Measurements from ENCODE around the gene KAT14.
A peak's percentile ranks its signal among the peaks of the same experiment; 100 is the strongest.
"Not testable (repeated sequence)": the region's sequence is repeated elsewhere in the genome, so short reads cannot be mapped to it uniquely, and the experiment has no call there.

KAT14 gene, protein sequence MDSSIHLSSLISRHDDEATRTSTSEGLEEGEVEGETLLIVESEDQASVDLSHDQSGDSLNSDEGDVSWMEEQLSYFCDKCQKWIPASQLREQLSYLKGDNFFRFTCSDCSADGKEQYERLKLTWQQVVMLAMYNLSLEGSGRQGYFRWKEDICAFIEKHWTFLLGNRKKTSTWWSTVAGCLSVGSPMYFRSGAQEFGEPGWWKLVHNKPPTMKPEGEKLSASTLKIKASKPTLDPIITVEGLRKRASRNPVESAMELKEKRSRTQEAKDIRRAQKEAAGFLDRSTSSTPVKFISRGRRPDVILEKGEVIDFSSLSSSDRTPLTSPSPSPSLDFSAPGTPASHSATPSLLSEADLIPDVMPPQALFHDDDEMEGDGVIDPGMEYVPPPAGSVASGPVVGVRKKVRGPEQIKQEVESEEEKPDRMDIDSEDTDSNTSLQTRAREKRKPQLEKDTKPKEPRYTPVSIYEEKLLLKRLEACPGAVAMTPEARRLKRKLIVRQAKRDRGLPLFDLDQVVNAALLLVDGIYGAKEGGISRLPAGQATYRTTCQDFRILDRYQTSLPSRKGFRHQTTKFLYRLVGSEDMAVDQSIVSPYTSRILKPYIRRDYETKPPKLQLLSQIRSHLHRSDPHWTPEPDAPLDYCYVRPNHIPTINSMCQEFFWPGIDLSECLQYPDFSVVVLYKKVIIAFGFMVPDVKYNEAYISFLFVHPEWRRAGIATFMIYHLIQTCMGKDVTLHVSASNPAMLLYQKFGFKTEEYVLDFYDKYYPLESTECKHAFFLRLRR

DNA sequence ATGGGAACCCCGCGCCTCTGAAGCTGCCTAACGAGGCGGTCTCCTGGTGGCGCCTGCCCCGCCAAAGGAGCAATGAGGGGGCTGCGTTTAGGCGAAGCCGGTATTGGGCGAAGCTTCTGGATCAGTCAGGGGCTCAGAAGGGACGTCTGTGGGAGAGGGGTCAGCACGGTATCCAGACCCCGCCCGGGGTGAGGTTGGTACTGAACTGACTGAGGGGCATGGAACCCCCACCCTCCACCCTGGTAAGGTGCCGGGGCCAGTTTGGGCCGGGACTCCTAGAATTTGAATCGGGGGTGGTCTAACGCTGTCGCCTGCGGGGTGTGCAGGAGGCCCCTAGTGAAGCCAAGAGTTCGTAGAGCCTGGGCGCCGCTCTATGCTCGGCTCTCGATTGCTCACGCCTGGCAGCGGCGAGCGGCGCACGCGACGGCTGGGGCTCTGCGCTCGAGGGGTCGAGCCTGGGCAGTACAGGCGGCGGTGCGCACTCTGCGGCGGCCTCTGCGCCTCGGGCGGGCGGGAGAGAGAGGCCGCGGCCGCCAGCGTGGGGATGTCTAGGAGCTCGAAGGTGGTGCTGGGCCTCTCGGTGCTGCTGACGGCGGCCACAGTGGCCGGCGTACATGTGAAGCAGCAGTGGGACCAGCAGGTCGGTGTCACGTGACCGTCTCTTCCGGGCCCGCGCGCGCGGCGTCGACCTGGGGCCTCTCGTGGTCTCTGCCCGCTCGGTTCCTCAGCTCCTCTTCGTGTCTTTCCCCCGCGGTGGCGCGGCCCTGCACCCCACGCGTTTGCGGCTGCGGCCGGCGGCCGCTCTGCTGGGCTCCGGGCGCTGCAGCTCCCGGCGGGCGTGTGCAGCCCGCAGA, at the start of gene KAT14, which contains the start of gene PET117:
TSS of gene KAT14 (plus strand) at position 452 of the 854 bp plus-strand sequence. CDS start 4,798 bp downstream, outside the sequence.
TSS of gene PET117 (plus strand) at position 452 of the 854 bp plus-strand sequence. CDS start at position 545, 93 bp downstream.
- peak; percentile 96 for DNase-seq

DNA sequence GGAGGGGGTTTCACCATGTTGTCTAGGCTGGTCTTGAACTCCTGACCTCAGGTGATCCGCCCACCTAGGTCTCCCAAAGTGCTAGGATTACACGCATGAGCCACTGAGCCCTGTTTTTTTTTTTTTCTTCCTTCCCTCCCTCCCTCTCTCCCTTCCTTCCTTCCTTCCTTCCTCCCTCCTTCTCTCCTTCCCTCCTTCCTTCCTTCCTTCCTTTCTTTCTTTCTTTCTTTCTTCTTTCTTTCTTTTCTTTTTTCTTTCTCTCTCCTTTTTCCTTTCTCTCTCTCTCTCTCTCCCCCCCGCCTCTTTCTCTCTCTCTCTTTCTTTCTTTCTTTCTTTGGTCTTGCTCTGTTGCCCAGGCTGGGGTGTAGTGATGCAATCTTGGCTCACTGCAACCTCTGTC, 49.4 kb upstream of the KAT14 start:
- not testable (repeated sequence) for DNase-seq

DNA sequence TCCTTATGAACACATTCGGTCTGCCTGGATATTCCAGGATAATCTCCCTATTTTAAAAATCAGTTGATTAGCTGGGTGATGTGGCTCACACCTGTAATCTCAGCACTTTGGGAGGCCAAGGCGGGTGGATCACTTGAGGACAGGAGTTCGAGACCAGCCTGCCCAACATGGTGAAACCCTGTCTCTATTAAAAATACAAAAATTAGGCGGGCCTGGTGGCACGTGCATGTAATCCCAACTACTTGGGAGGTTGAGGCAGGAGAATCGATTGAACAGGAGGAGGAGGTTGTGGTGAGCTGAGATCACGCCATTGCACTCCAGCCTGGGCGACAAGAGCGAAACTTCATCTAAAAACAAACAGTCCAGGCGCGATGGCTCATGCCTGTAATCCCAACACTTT, 48.8 kb upstream of the KAT14 start:
- not testable (repeated sequence) for DNase-seq

DNA sequence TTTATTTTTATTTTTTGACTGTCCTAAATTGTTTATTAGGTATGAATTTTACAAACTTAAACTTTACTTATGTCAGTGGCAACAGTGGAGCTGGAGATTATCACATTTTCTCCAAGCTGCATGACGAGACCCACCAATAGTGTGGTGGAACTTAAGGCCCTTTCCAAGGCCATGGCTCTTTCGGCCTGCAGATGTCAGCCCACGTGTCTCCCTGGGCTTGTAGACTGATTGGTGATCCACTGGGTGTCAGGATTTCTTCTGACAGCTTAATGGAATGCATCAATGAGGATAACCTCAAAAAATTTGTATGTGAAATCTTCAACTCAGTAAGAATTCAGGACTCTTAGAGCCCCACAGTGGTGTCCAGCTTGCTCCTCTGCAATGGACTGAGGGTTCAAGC, 47.6 kb upstream of the KAT14 start:
- no peak for DNase-seq

DNA sequence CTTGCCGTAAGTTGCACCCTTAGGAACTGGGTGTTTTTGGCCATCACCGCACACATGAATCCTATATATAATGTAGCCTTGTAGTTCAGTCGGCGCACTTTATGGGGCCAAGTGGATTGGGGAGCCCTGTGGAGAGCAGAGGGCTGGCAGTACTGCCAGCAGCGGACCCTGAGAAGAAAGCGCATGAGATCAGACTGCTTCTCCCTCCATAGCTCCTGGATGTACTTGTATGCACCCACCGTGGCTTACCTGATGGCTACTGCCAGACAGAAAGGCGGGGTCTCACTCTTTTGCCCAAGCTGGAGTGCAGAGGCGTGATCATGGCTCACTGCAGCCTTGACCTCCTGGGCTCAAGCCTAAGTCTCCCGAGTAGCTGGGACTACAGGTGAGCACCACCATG, 47.2 kb upstream of the KAT14 start:
- DNase-seq, result no peak

DNA sequence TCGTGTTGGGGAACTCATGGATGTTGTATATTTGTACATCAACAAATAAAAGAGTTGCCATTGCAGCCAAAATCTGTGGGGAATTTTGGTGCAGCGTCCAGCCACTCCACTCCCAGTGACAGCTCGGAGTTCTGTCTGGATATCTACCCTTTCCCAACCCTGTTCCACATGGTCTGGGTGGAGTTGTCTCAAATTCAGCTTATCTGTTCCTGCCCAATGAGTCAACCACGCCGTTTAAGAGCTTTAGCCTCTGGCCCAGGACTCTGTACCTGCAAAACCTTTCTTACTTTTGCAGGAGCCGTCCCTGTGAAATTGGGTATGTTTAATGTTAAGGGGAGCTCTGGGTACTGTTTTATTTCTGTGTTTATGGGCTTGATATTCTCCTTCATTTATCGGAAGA, 46.0 kb upstream of the KAT14 start:
- no peak for DNase-seq

DNA sequence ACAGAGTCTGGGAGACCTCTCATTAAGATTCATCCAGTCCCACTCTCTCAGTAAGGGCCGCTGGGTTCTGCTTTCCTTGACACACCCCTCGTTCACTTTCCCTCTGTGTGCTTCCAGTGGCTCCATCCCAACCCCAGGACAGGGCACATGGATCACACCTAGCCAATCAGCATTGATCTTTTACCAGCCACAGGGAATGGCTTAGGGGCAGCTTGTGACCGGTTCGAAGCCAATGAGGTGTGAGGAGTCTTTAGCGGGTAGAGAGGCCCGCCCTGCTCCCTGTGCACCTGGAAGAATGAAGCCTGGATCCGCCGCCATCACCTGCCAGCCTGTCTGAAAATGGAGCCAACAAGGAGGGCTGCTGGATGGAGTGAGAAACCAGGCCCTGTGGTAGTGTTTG, 44.8 kb upstream of the KAT14 start:
- no peak for DNase-seq

DNA sequence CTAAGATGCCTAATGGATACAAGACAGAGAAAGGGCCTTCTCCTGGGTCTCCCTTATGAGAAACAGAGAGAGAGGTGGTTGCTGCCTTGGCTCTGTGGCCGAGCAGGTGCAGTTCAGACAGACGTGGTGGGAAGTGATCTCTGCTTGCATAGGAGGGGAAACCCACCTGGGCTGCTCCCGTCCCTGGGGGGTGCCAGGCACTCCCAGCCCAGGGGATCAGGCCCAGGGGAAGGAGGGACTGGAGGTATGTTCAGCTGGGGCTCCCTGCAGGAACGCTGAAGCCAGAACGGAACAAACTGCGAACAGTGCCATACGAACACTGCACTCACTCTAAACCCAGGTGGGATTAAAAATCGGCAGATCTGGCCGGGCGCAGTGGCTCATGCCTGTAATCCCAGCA, 44.3 kb upstream of the KAT14 start:
- DNase-seq, result no peak

DNA sequence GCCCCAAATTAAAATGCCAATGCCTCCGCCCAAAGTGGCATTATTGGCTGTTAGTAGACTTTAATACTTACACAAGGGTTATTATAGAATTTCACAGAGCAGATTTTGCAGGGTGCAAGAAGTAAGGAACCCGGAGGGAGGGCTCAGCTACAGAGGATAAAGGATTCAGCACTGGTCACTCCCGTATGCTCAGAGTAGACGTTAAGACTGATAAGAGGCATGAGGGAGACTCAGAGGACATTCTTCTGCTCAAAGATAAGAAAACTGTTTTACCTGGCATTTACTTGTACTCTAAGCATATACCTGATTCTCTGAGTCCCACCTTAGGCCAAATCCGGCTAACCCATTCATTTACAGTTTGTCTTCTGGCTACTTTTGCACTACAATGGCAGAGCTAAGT, 43.5 kb upstream of the KAT14 start:
- DNase-seq, result no peak

DNA sequence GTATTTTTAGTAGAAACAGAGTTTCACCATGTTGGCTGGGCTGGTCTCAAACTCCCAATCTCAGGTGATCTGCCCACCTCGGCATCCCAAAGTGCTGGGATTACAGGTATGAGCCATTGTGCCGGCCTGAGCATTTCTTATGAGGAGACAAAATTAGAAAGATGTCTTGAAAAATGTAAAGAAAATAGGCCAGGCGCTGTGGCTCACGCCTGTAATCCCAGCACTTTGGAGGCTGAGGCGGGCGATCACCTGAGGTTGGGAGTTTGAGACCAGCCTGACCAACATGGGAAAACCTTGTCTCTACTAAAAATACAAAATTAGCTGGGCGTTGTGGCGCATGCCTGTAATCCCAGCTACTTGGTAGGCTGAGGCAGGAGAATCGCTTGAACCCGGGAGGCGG, 37.1 kb upstream of the KAT14 start:
- DNase-seq, result not testable (repeated sequence)

DNA sequence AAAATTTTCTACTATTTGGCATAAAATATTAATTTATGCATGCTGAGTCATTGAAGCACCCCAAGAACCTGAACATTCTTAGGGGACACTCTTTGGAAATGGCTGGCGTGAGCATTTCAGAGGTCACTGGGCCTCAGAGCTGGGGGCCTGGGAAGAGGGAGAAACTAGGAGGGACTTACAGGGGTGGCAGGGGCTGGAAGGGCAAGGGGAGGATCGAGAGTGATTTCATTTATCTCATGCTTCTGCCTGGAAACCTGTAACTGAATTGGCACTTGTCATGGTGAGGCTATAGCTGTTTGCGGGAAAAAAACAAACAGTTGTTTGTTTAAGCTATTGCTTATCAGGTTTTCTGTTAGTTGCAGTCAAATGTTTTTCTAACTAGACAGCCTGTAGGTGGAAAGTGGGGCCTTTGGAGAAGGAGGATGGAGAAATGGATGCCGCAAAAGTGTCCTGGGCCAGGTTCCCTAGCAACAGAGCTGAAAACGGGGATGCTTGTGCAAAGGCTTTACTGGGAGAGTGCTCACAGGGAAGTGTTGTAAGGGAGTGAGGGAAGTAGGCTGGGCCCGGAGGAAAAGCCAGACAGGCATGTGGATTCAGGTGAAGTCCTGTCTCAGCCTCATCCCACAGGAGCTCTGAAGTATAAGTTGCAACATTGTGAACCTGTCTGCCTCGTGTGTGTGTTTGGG, 36.4 kb upstream of the KAT14 start:
- no peak for DNase-seq

DNA sequence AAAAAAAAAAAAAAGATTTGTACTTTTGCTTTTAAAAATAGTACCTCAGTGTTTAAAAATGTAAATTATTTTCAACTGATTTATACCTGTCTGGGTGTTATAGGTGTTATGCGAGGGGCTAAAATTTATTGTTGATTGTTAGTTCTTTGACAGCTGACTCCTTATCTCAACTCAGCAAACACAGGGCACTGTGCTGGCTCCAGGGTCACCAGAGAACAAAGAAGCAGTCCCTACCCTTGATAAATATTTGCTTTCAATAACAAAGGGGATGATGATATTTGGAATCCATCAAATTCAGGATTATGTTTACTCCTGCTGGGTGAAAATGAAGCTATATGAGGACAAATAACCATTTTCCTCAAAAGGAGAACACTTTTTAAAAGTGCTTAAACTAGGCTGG, 34.2 kb upstream of the KAT14 start:
- no peak for DNase-seq

DNA sequence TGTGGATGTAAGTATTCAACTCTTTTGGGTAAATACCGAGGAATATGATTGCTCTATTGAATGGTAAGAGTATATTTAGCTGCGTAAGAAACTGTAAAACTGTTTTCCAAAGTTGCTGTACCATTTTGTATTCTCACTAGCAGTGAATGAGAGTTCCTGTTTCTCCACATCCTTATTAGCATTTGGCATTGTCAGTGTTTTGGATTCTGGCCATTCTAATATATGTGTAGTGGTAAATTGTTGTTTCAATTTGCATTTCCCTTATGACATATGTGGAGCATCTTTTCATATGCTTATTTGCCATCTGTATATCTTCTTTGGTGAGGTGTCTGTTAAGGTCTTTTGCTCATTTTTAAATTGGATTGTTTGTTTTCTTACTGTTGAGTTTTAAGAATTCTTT, 29.3 kb upstream of the KAT14 start:
- no peak for DNase-seq

DNA sequence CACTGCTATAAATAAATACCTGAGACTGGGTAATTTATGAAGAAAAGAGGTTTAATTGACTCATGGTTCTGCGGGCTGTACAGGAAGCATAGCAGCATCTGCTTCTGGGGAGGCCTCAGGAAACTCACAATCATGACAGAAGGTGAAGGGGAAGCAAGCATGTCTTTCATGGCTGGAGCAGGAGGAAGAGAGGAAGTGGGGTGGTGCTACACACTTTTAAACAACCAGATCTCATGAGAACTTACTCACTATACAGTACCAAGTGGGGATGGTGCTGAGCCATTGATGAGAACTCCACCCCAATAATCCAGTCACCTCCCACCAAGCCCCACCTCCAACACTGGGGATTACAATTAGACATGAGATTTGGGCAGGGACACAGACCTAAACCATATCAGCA, 9.1 kb upstream of the KAT14 start:
- not testable (repeated sequence) for DNase-seq

DNA sequence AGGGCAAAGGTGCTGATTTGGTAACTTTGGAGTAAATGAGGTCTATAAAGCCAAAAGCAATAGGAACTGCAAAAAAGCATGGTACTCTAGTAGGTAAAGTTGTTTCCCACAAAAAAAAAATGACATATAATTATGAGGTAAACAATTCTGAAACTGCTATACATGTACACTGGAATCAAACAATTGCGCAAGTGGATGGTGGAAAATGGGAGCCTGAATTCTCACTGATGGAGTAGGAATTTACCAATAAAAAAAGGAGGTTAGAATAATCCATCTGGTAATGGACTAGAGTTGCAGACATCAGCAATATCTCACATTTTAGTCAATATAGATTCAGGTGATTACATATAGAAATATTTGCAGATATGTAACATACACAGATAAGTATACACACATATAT, 5.0 kb upstream of the KAT14 start:
- DNase-seq, result no peak

DNA sequence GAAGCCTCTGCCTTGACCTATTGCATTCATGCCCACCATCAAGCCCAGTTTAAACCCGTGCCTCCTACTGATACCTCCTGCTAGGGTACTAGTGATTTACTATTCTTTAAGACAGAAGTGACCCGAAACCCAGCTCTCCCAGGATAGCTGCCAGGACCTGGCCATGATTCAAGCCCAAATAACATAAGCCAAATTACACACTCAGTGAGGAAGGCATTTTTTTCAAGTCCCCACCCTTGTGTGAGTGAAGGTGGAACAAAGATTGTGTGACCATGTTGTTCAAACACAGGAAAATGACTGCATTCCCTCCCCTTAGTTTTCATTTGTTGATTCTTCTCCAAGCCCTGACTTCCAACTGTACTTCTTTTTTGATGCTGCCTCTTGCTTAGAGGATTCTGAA, 3.7 kb upstream of the KAT14 start:
- DNase-seq, result no peak

DNA sequence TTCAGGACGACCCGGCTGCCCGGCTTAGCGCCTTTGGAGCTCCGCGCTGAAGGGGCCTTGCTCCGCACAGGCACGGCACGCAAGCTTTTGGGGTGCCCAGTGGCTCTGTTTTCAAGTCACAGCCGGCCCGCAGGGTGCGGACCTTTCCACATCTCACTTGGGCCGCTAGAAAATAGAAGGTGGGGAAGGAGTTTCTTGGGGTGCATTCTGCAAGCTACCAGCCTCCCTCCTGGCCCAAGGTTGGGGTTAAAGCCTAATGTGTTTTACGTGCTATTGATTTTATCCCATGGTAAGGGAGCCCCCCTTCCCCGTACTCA, 561 bp downstream of the KAT14 start:
- no peak for DNase-seq

DNA sequence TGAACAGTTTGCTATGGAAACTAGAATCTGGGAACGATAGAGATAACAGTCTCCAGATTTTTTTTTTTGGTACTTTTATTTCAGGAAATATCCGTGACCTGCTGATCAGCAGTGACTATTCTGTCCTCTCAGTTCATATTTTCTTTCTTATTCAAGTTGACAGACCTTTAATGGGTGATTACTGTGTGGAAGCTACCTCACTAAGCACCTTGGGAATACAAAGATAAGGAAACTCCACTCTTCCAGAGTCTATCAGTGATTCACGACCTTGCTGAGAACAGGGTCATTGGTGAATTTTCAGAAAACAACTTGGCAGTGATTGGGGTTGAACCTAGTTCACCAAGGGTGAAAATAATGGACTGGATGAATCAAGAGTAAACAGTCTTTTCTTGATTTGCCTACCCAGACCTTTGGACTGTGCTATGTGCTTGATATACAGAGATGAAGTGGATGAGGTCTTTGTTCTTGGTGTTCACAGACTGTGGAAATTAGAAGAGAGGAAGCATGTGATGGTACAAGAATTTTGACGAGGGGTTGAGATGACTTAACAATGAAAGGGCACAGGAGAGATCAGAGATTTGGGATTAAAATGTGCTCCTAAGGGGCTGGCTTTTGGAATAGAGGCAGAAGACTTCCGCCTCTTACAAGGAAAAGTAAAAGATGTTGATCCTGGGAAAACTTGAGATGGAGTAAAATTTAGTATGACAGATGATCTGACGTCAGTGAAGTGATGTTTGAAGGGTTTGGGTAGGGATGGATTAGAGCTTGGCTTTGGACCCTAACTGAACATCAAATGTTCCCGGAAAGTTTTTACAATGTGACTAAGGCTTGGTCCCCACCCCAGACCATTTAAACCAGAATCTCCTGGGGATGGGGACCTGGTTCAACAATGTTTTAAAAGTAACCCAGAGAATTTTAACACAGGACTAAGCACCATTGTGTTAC, 1.2 kb downstream of the KAT14 start:
- DNase-seq, result no peak

DNA sequence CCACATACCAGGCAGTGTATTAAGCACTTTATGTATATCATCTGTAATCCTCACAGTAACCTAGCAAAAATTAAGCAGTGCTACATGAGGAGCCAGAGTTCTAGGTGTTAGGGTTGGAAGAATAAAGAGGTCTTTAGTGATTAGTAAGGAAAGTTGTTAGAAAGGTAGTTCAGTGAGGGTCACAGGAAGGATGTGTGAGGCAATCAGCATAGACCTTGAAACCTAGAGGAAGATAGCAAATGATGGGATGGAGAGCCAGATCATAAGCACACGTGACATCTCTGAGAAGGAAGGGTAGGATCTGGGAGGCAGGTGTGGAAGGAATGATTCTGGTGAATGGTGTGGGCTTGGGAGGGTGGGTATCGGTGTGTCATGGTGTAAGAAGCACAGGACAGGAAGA, 2.2 kb downstream of the KAT14 start:
- DNase-seq, result no peak

DNA sequence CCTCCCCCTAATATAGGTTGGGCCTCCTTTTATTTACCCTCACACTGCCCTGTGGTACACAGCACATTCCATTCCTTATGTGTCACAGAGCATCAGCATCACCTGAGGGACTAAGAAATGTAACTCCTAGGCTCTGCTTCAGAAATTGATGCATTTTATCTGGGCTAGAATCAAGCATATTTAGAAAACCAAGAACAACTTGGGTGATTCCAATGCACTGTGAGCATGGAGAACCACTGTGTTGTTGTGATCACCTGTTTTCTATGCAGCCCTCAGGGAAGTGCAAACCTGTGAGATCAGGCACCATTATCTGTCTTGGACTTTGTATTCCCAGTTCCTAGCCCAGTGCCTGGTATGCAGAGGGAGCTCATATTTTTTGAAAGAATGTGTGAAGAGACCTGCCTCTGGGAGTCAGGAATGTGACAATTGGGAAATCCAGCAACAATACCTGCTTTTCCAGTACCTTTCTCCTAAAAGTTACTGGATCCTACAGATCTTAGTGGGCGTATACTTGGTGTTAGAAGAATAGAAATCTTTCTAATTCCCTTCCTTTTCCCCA, 7.0 kb downstream of the KAT14 start:
- DNase-seq, result no peak

DNA sequence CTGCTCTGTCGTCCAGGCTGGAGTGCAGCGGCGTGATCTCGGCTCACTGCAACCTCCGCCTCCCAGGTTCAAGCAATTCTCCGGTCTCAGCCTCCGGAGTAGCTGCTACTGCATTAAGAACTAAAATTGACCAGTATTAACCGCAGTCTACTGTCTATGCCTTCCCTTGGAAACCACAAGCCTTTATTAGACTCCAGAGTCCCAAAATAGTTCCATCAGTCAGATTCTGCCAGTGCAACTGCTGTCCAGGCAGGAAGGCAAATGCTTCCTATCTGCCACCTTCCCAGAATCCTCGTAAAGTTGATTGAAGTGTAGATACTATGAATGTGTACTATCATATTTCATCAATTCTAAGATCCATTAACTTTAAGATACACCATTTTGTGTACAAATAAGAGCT, 16.7 kb downstream of the KAT14 start:
- no peak for DNase-seq

Data from right forelimb (tissue), 1 donor.